SU-DHL-6 (cell line): ENCODE data around the gene INPP5A.

Experiments used
- CTCF ChIP-seq: fragments of 200-600 bp; sonication (generic); IDR thresholded peaks from one replicate; pipeline ENCODE4 v1.5.1; 2017; ENCODE audit warnings: antibody characterized with exemption, mild to moderate bottlenecking, low read length, moderate library complexity; ENCODE audit not compliant: insufficient read depth, poor library complexity, severe bottlenecking
- EZH2phosphoT487 ChIP-seq: fragments of 200-600 bp; sonication (generic), shearing (Covaris generic); conservative IDR thresholded peaks from 2 replicates; pipeline ENCODE4 v1.6.1; 2018; ENCODE audit warnings: mild to moderate bottlenecking, antibody characterized with exemption, low read length, moderate library complexity, mixed read lengths

DNA sequence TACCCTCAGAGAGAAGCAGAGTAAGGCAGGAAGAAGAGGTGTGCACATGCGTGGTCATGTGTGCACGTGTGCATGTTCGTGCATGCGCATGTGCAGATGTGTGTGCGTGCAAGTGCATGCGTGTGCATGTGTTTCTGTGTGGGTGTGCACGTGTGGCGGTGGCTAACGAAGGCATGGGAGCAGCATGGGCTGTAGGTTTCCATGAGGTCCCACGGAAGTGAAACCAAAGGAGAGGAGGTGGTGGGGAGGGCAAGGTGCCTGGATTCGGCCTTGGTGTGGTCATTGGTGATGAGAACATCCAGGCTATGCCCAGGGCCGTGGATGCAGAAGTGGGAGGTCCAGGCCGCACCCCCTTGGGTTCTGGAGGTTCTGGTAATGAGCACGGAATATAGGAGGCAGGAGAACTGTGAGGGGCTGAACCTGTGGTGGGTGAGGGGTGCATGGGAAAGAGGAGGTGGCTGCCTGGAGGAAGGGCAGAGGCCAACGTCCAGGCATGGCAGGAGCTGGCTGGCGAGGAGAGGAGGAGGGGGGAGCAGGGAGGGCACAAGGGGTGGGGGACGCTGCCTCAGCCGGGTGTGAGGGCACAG lies 2.4 kb upstream of the INPP5A start:
- TF ChIP-seq CTCF (no peak), EZH2phosphoT487 (no peak)
